H9 (cell line): Measurements from ENCODE around the gene BSN. TPM values are rescaled to one million over a fixed set of nuclear protein-coding genes. Genes with fewer than 3 reads are reported as not detected.

Experiments used
- DNase-seq: peaks from one replicate; pipeline ENCODE4 v3.0.0-alpha.2; 2017
- H2AFZ ChIP-seq: one replicate; pipeline ENCODE4 v1.6.1; 2013; ENCODE audit warnings: mild to moderate bottlenecking, low read length, control low read depth, moderate library complexity
- H2AK5ac ChIP-seq: 2 replicates; pipeline ENCODE4 v1.6.1; 2013; ENCODE audit warnings: low read length, control low read depth, mixed read lengths; ENCODE audit not compliant: insufficient read length
- H2BK120ac ChIP-seq: one replicate; pipeline ENCODE4 v1.6.1; 2013; ENCODE audit warnings: low read depth, mild to moderate bottlenecking, low read length, control low read depth, inconsistent platforms; ENCODE audit not compliant: poor library complexity, severe bottlenecking
- H2BK12ac ChIP-seq: 2 replicates; pipeline ENCODE4 v1.6.1; 2013; ENCODE audit warnings: low read length, control low read depth, mixed read lengths, low read depth; ENCODE audit not compliant: insufficient read length
- H2BK15ac ChIP-seq: 2 replicates; pipeline ENCODE4 v1.6.1; 2013; ENCODE audit warnings: low read depth, low read length, control low read depth
- H2BK20ac ChIP-seq: one replicate; pipeline ENCODE4 v1.6.1; 2013; ENCODE audit warnings: low read depth, mild to moderate bottlenecking, low read length, control low read depth, inconsistent platforms; ENCODE audit not compliant: poor library complexity, severe bottlenecking
- H2BK5ac ChIP-seq: 2 replicates; pipeline ENCODE4 v1.6.1; 2013; ENCODE audit warnings: low read length, control low read depth, mixed read lengths; ENCODE audit not compliant: insufficient read length
- H3K14ac ChIP-seq: 2 replicates; pipeline ENCODE4 v1.6.1; 2013; ENCODE audit warnings: low read length, control low read depth; ENCODE audit not compliant: insufficient read depth
- H3K18ac ChIP-seq: 2 replicates; pipeline ENCODE4 v1.6.1; 2013; ENCODE audit warnings: low read depth, mild to moderate bottlenecking, mixed read lengths, low read length, control low read depth; ENCODE audit not compliant: insufficient read length
- H3K23ac ChIP-seq: 2 replicates; pipeline ENCODE4 v1.6.1; 2013; ENCODE audit warnings: low read length, control low read depth, mixed read lengths, low read depth; ENCODE audit not compliant: insufficient read length
- H3K23me2 ChIP-seq: 2 replicates; pipeline ENCODE4 v1.6.1; 2013; ENCODE audit warnings: low read depth, mild to moderate bottlenecking, mixed read lengths, low read length, control low read depth; ENCODE audit not compliant: insufficient read length, poor library complexity, severe bottlenecking
- H3K27ac ChIP-seq: 2 replicates; pipeline ENCODE4 v1.5.1; 2013; ENCODE audit warnings: low read length, control low read depth, mixed read lengths, low read depth; ENCODE audit not compliant: insufficient read length
- H3K27me3 ChIP-seq: 2 replicates; pipeline ENCODE4 v1.6.1; 2013; ENCODE audit warnings: low read length, control low read depth, inconsistent platforms; ENCODE audit not compliant: insufficient read depth
- H3K4ac ChIP-seq: 2 replicates; pipeline ENCODE4 v1.6.1; 2013; ENCODE audit warnings: low read depth, mild to moderate bottlenecking, control low read depth, inconsistent platforms, low read length, moderate library complexity
- H3K4me1 ChIP-seq: 2 replicates; pipeline ENCODE4 v1.6.1; 2013; ENCODE audit warnings: low read length, control low read depth, inconsistent platforms; ENCODE audit not compliant: insufficient read depth
- H3K4me2 ChIP-seq: 2 replicates; pipeline ENCODE4 v1.6.1; 2013; ENCODE audit warnings: low read length, control low read depth, mixed read lengths; ENCODE audit not compliant: insufficient read length, insufficient read depth
- H3K56ac ChIP-seq: 2 replicates; pipeline ENCODE4 v1.6.1; 2013; ENCODE audit warnings: low read depth, mild to moderate bottlenecking, mixed read lengths, low read length, control low read depth; ENCODE audit not compliant: insufficient read length
- H3K79me1 ChIP-seq: 2 replicates; pipeline ENCODE4 v1.6.1; 2013; ENCODE audit warnings: low read depth, mild to moderate bottlenecking, moderate library complexity, low read length, control low read depth, inconsistent platforms; ENCODE audit not compliant: insufficient read depth, poor library complexity, severe bottlenecking
- H3K79me2 ChIP-seq: 2 replicates; pipeline ENCODE4 v1.6.1; 2013; ENCODE audit warnings: low read length, control low read depth, inconsistent platforms; ENCODE audit not compliant: insufficient read depth
- H3K9ac ChIP-seq: 2 replicates; pipeline ENCODE4 v1.6.1; 2013; ENCODE audit warnings: low read length, control low read depth, mixed read lengths; ENCODE audit not compliant: insufficient read length; ENCODE audit errors: extremely low read depth
- H3K9me3 ChIP-seq: one replicate; pipeline ENCODE4 v1.6.1; 2013; ENCODE audit warnings: low read depth, low read length, inconsistent platforms; ENCODE audit not compliant: control insufficient read depth
- H3T11ph ChIP-seq: one replicate; pipeline ENCODE4 v1.6.1; 2013; ENCODE audit warnings: mild to moderate bottlenecking, low read length, control low read depth, inconsistent platforms
- H4K20me1 ChIP-seq: one replicate; pipeline ENCODE4 v1.6.1; 2013; ENCODE audit not compliant: control insufficient read depth, insufficient read length, insufficient read depth
- H4K5ac ChIP-seq: 2 replicates; pipeline ENCODE4 v1.6.1; 2013; ENCODE audit warnings: low read depth, mild to moderate bottlenecking, mixed read lengths, low read length, control low read depth; ENCODE audit not compliant: insufficient read length
- H4K8ac ChIP-seq: replicated peaks from 2 replicates; pipeline ENCODE4 v1.6.1; 2013; ENCODE audit warnings: low read length, control low read depth, mixed read lengths, low read depth; ENCODE audit not compliant: insufficient read length
- H4K91ac ChIP-seq: 2 replicates; pipeline ENCODE4 v1.6.1; 2013; ENCODE audit warnings: low read depth, mild to moderate bottlenecking, moderate library complexity, mixed read lengths, low read length, control low read depth; ENCODE audit not compliant: insufficient read length
- H3K27ac Mint-ChIP-seq, 3 experiments: 2 replicates in 2 of 3; 3 replicates in 1 of 3; pipeline ENCODE4 v1.8.0; 2020 to 2021; ENCODE audit warnings: mixed read lengths in 3 of 3, mild to moderate bottlenecking in 1 of 3, moderate library complexity in 1 of 3
- H3K27me3 Mint-ChIP-seq: 2 replicates; pipeline ENCODE4 v1.8.0; 2021; ENCODE audit warnings: low read depth, mild to moderate bottlenecking, moderate library complexity, mixed read lengths
- H3K36me3 Mint-ChIP-seq, 3 experiments: 2 replicates in 2 of 3; 3 replicates in 1 of 3; pipeline ENCODE4 v1.8.0; 2020 to 2021; ENCODE audit warnings: low read depth in 3 of 3, mixed read lengths in 3 of 3; ENCODE audit not compliant: insufficient read depth in 1 of 3
- H3K4me1 Mint-ChIP-seq, 2 experiments: 2 replicates each; pipeline ENCODE4 v1.8.0; 2020; ENCODE audit warnings: mixed read lengths in 2 of 2
- H3K4me3 Mint-ChIP-seq, 2 experiments: 2 replicates in 1 of 2; 3 replicates in 1 of 2; pipeline ENCODE4 v1.8.0; 2020 to 2021; ENCODE audit warnings: mild to moderate bottlenecking in 2 of 2, mixed read lengths in 2 of 2, moderate library complexity in 1 of 2
- H3K9me3 Mint-ChIP-seq, 2 experiments: 2 replicates in 1 of 2; 3 replicates in 1 of 2; pipeline ENCODE4 v1.8.0; 2020; ENCODE audit warnings: mild to moderate bottlenecking in 2 of 2, mixed read lengths in 2 of 2, moderate library complexity in 1 of 2
- CTCF ChIP-seq: fragments of 200-600 bp; sonication (generic); conservative IDR thresholded peaks from 3 replicates; pipeline ENCODE4 v1.8.0; 2021; ENCODE audit warnings: antibody characterized with exemption, mild to moderate bottlenecking
- WGBS: extraction: QIAGEN DNeasy Blood & Tissue Kit; methylation state at CpG from one replicate; pipeline ENCODE4 v1.1.7; 2013; ENCODE audit warnings: missing lambda C conversion rate, low lambda C conversion rate, mixed read lengths; ENCODE audit not compliant: insufficient read length; ENCODE audit errors: extremely low coverage; 5-methylcytosine and 5-hydroxymethylcytosine counted together
- total RNA-seq: library from RNA; stranded (reverse); gene quantifications from 2 replicates; pipeline ENCODE4 v1.2.1, GENCODE V29; 2021

BSN gene
- total RNA-seq, 1 experiment from 2014 or later = 2.4 TPM

- Mint-ChIP-seq H3K4me1 (peaks cover 9 to 14% of the 10 kb centered on the region in 2 experiments), H3K27ac (no peak overlapping the region)
These were observed 23.6 kb upstream of the BSN start for GRCh38 chr3:49530701-49531100.

More at GRCh38 chr3:49530701-49531100, 23.6 kb upstream of the BSN start:
- H3K4me1 ChIP-seq = no peaks in the 10 kb centered on the region
- H2BK120ac ChIP-seq = no peak overlapping the region
- H3T11ph ChIP-seq = no peak overlapping the region
- H2BK20ac ChIP-seq = no peak overlapping the region
- H3K4ac ChIP-seq = no peak overlapping the region
- no peaks in the 10 kb centered on the region for H3K9me3 Mint-ChIP-seq
- no peaks in the 10 kb centered on the region for H3K79me2 ChIP-seq
- TF ChIP-seq CTCF = no peak
- no peak overlapping the region for H2AK5ac ChIP-seq
- H3K79me1 ChIP-seq = no peaks in the 10 kb centered on the region
- no peak overlapping the region for H4K91ac ChIP-seq
- no peak overlapping the region for H3K56ac ChIP-seq
- no peak overlapping the region for H2BK12ac ChIP-seq
- no peak overlapping the region for H2BK15ac ChIP-seq
- H3K14ac ChIP-seq = no peak overlapping the region
- H3K23ac ChIP-seq = no peak overlapping the region
- H3K23me2 ChIP-seq = no peaks in the 10 kb centered on the region
- no CpG with 5 or more reads among the region's 8 CpGs for WGBS
- no peak overlapping the region for H3K18ac ChIP-seq
- no peak overlapping the region for H3K4me2 ChIP-seq
- no peak for DNase-seq
- H2AFZ ChIP-seq = no peak overlapping the region
- no peak overlapping the region for H4K5ac ChIP-seq
- H3K4me3 Mint-ChIP-seq = no peak overlapping the region
- no peaks in the 10 kb centered on the region for H3K27me3 Mint-ChIP-seq
- H2BK5ac ChIP-seq = no peak overlapping the region
- H4K8ac ChIP-seq = no peak overlapping the region
- H3K36me3 Mint-ChIP-seq = peaks cover 20 to 42% (median 42%) of the 10 kb centered on the region in 3 experiments; a peak in 6 of 7 replicates
- H3K27ac ChIP-seq = no peak overlapping the region
- H3K9me3 ChIP-seq = no peaks in the 10 kb centered on the region
- no peak overlapping the region for H3K9ac ChIP-seq
- no peaks in the 10 kb centered on the region for H4K20me1 ChIP-seq
- no peaks in the 10 kb centered on the region for H3K27me3 ChIP-seq
